Natural killer cell (primary cell): ENCODE data around the gene PPAN. TPM values are rescaled to one million over a fixed set of nuclear protein-coding genes. Genes with fewer than 3 reads are reported as not detected.

Source experiments
- ATAC-seq, 3 donors: fragments of 150-1000 bp in 2 of 3; fragments of 200-7000 bp in 1 of 3; cut with Tn5 transposase; 1 replicate in 1 of 3; 2 replicates in 2 of 3; pipeline ENCODE4 v1.10.0; 2021; ENCODE audit warnings: mild to moderate bottlenecking in 2 of 3, moderate library complexity in 2 of 3
- DNase-seq, 2 donors: peaks; one replicate each; pipeline versions ENCODE4 v3.0.0 to v3.0.0-alpha.2; 2013 to 2021; ENCODE audit warnings: mixed read lengths in 1 of 2
- H3K27ac ChIP-seq: one replicate; pipeline ENCODE4 v1.5.1; 2013; ENCODE audit warnings: mild to moderate bottlenecking, low read length
- H3K27me3 ChIP-seq: one replicate; pipeline ENCODE4 v1.6.1; 2013; ENCODE audit warnings: low read length; ENCODE audit not compliant: control insufficient read depth, insufficient read depth
- H3K36me3 ChIP-seq: one replicate; pipeline ENCODE4 v1.6.1; 2013; ENCODE audit warnings: low read length; ENCODE audit not compliant: control insufficient read depth, insufficient read depth
- H3K4me1 ChIP-seq: one replicate; pipeline ENCODE4 v1.6.1; 2013; ENCODE audit warnings: low read length; ENCODE audit not compliant: control insufficient read depth, insufficient read depth
- H3K4me3 ChIP-seq: one replicate; pipeline ENCODE4 v1.5.1; 2013; ENCODE audit warnings: low read length
- H3K9me3 ChIP-seq: one replicate; pipeline ENCODE4 v1.6.1; 2013; ENCODE audit warnings: low read length; ENCODE audit not compliant: control insufficient read depth, insufficient read depth
- H3K27ac Mint-ChIP-seq, 2 donors: one replicate each; pipeline ENCODE4 v1.8.0; 2022; ENCODE audit warnings: mild to moderate bottlenecking in 2 of 2, mixed read lengths in 2 of 2, moderate library complexity in 1 of 2
- H3K27me3 Mint-ChIP-seq, 2 donors: one replicate each; pipeline ENCODE4 v1.8.0; 2022; ENCODE audit warnings: low read depth in 2 of 2, mixed read lengths in 2 of 2
- H3K36me3 Mint-ChIP-seq: one replicate; pipeline ENCODE4 v1.8.0; 2022; ENCODE audit warnings: mixed read lengths
- H3K4me1 Mint-ChIP-seq, 2 donors: one replicate each; pipeline ENCODE4 v1.8.0; 2022; ENCODE audit warnings: mixed read lengths in 2 of 2
- H3K4me3 Mint-ChIP-seq: one replicate; pipeline ENCODE4 v1.8.0; 2022; ENCODE audit warnings: mild to moderate bottlenecking, moderate library complexity, mixed read lengths
- H3K9me3 Mint-ChIP-seq, 2 donors: one replicate each; pipeline ENCODE4 v1.8.0; 2022; ENCODE audit warnings: mixed read lengths in 2 of 2
- CTCF ChIP-seq: fragments of 200-600 bp; IDR thresholded peaks from one replicate; pipeline ENCODE4 v1.8.0; 2022; ENCODE audit warnings: antibody characterized with exemption
- WGBS: methylation state at CpG from one replicate; pipeline ENCODE4 v1.1.7; 2013; ENCODE audit warnings: missing lambda C conversion rate; ENCODE audit not compliant: insufficient coverage; 5-methylcytosine and 5-hydroxymethylcytosine counted together
- intact Hi-C: fragments of 100-400 bp; cut with micrococcal nuclease; formaldehyde crosslinking; loops from one replicate; pipeline ENCODE4 v1.14.2; 2022
- total RNA-seq, 4 donors: library from RNA; stranded (reverse); fragments of 120-200 nt in 1 of 4; gene quantifications; one replicate each; pipeline versions ENCODE4 v1.2.3 to v1.2.4, GENCODE V29; 2013 to 2022

Gene PPAN
- total RNA-seq, 3 donors from 2014 or later (not counting 1 experiment from before 2014, with no cell fraction given), result 60.0 to 72.2 (median 69.2) TPM

GRCh38 chr19:10137751-10138682, 31.9 kb downstream of the PPAN start:
- no peak for ATAC-seq
- Mint-ChIP-seq H3K27me3 (no peaks in the 10 kb centered on the region), H3K27ac (no peak overlapping the region), H3K36me3 (no peaks in the 10 kb centered on the region), H3K9me3 (no peaks in the 10 kb centered on the region), H3K4me1 (peaks cover 4% of the 10 kb centered on the region in 2 donors), H3K4me3 (no peak overlapping the region)
- Histone ChIP-seq H3K4me3 (no peak overlapping the region), H3K4me1 (peaks cover 17% of the 10 kb centered on the region), H3K36me3 (peaks cover 90% of the 10 kb centered on the region), H3K27me3 (no peaks in the 10 kb centered on the region), H3K9me3 (no peaks in the 10 kb centered on the region), H3K27ac (no peak overlapping the region)
- no peak for DNase-seq
- TF ChIP-seq CTCF, result no peak
- 95% methylated on average over 38 of the region's 38 CpGs for WGBS
- intact Hi-C loops, result no loop called here

GRCh38 chr19:10138879-10139795, 33.0 kb downstream of the PPAN start:
- WGBS, result 97% methylated on average over 27 of the region's 27 CpGs
- intact Hi-C loops, result no loop called here
- Mint-ChIP-seq H3K4me3 (no peak overlapping the region), H3K4me1 (peaks cover 5% of the 10 kb centered on the region in 2 donors), H3K36me3 (no peaks in the 10 kb centered on the region), H3K9me3 (no peaks in the 10 kb centered on the region), H3K27me3 (no peaks in the 10 kb centered on the region), H3K27ac (no peak overlapping the region)
- Histone ChIP-seq H3K36me3 (peaks cover 85% of the 10 kb centered on the region), H3K9me3 (no peaks in the 10 kb centered on the region), H3K27ac (no peak overlapping the region), H3K4me1 (peaks cover 28% of the 10 kb centered on the region), H3K27me3 (no peaks in the 10 kb centered on the region), H3K4me3 (no peak overlapping the region)
- DNase-seq, result no peak
- TF ChIP-seq CTCF, result no peak
- ATAC-seq, result no peak

- intact Hi-C loops, result no loop called here
- Histone ChIP-seq H3K27ac (no peak overlapping the region), H3K4me1 (peaks cover 35% of the 10 kb centered on the region), H3K4me3 (no peak overlapping the region), H3K9me3 (no peaks in the 10 kb centered on the region), H3K27me3 (no peaks in the 10 kb centered on the region), H3K36me3 (peaks cover 88% of the 10 kb centered on the region)
- WGBS, result 97% methylated on average over 23 of the region's 23 CpGs
- Mint-ChIP-seq H3K4me1 (peaks cover 5% of the 10 kb centered on the region in 2 donors), H3K9me3 (no peaks in the 10 kb centered on the region), H3K27ac (no peak overlapping the region), H3K27me3 (no peaks in the 10 kb centered on the region), H3K4me3 (no peak overlapping the region), H3K36me3 (no peaks in the 10 kb centered on the region)
- DNase-seq (no peak), ATAC-seq (no peak)
- no peak for TF ChIP-seq CTCF
Measured at GRCh38 chr19:10139952-10140351, 33.8 kb downstream of the PPAN start.
